Panc1 (cell line): ENCODE measurements around the gene CYP2B6.

Experiments used
- CTCF ChIP-seq: fragments of 450-650 bp; IDR thresholded peaks from 2 replicates; pipeline ENCODE4 v1.5.1; 2017; ENCODE audit warnings: mild to moderate bottlenecking
- POLR2AphosphoS5 ChIP-seq: IDR thresholded peaks from 2 replicates; pipeline ENCODE4 v1.6.1; 2012; ENCODE audit warnings: mild to moderate bottlenecking, low read depth, low read length, moderate library complexity
- REST ChIP-seq, 2 experiments: IDR thresholded peaks; 2 replicates each; pipeline ENCODE4 v1.6.1; 2011 to 2012; ENCODE audit warnings: low read depth in 2 of 2, control low read depth in 1 of 2, low read length in 1 of 2, mild to moderate bottlenecking in 1 of 2, moderate library complexity in 1 of 2; ENCODE audit not compliant: insufficient read depth in 1 of 2
- SIN3A ChIP-seq: IDR thresholded peaks from 2 replicates; pipeline ENCODE4 v1.6.1; 2012; ENCODE audit warnings: low read depth, mild to moderate bottlenecking, low read length, moderate library complexity, borderline replicate concordance; ENCODE audit not compliant: insufficient read depth
- TCF7L2 ChIP-seq: IDR thresholded peaks from 2 replicates; pipeline ENCODE4 v1.6.1; 2011; ENCODE audit warnings: mild to moderate bottlenecking, low read depth, low read length, inconsistent platforms

GRCh38 chr19:41029524-41030432 is 38.7 kb downstream of the CYP2B6 start:
- TF ChIP-seq CTCF (no peak), POLR2AphosphoS5 (no peak), TCF7L2 (no peak), REST (IDR thresholded peaks at IDR 0.05; ENCODE audit: insufficient read depth in 1 of 2, low read depth in 2 of 2, low read length in 1 of 2) (no peak), SIN3A (no peak)
